Peyer's patch (tissue), 4 donors: ENCODE data around the gene GPR176. TPM values are rescaled to one million over a fixed set of nuclear protein-coding genes. Genes with fewer than 3 reads are reported as not detected.

Experiments used
- DNase-seq, 3 donors: peaks; one replicate each; pipeline ENCODE4 v3.0.0-alpha.2; 2017 to 2019
- H3K27ac ChIP-seq, 4 donors: fragments of 200-600 bp; sonication (generic); one replicate each; pipeline ENCODE4 v1.5.1; 2016 to 2019
- H3K27me3 ChIP-seq, 2 donors: fragments of 200-600 bp; sonication (generic); one replicate each; pipeline ENCODE4 v1.5.1; 2019
- H3K36me3 ChIP-seq, 3 donors: fragments of 200-600 bp; sonication (generic); one replicate each; pipeline ENCODE4 v1.5.1; 2016 to 2019
- H3K4me1 ChIP-seq, 4 donors: fragments of 200-600 bp; sonication (generic); one replicate each; pipeline ENCODE4 v1.5.1; 2016 to 2019
- H3K4me3 ChIP-seq, 4 donors: fragments of 200-600 bp; sonication (generic); 1 replicate in 3 of 4; 2 replicates in 1 of 4; pipeline ENCODE4 v1.5.1; 2016 to 2019; ENCODE audit warnings: mild to moderate bottlenecking in 1 of 4
- H3K9me3 ChIP-seq, 4 donors: fragments of 200-600 bp; sonication (generic); one replicate each; pipeline ENCODE4 v1.5.1; 2016 to 2019; ENCODE audit warnings: mild to moderate bottlenecking in 1 of 4
- CTCF ChIP-seq, 6 experiments: fragments of 450-650 bp in 4 of 6; fragments of 200-600 bp in 2 of 6; sonication (generic) in 1 of 6; IDR thresholded peaks; one replicate each; pipeline ENCODE4 v1.5.1; 2017 to 2019; ENCODE audit warnings: antibody characterized with exemption in 6 of 6, mild to moderate bottlenecking in 3 of 6, moderate library complexity in 1 of 6
- POLR2A ChIP-seq, 2 donors: fragments of 450-650 bp; IDR thresholded peaks; one replicate each; pipeline ENCODE4 v1.5.1; 2017; ENCODE audit warnings: antibody characterized with exemption in 2 of 2, mild to moderate bottlenecking in 2 of 2, moderate library complexity in 2 of 2
- small RNA-seq, 2 donors: library from RNA; depleted of rRNA; stranded (forward); fragments of <200 nt; gene quantifications; one replicate each; pipeline ENCODE3, GENCODE V24; 2016
- total RNA-seq, 4 donors: library from RNA; depleted of rRNA; stranded (reverse); fragments of >200 nt; gene quantifications; one replicate each; pipeline ENCODE4 v1.1.0, GENCODE V29; 2016

GPR176 gene
- total RNA-seq, 4 donors from 2014 or later: 0.88 to 4.3 (median 3.1) TPM

- H3K36me3 ChIP-seq: no peaks in the 10 kb centered on the region
- TF ChIP-seq CTCF (IDR thresholded peaks at IDR 0.05) (no peak), POLR2A (IDR thresholded peaks at IDR 0.05) (no peak)
These were observed 167.8 kb downstream of the GPR176 start for GRCh38 chr15:39752246-39752645.

More at GRCh38 chr15:39752246-39752645, 167.8 kb downstream of the GPR176 start:
- Histone ChIP-seq H3K4me1 (peaks cover 0 to 3% (median 0%) of the 10 kb centered on the region in 4 donors), H3K9me3 (no peaks in the 10 kb centered on the region), H3K27ac (no peak overlapping the region), H3K27me3 (no peaks in the 10 kb centered on the region), H3K4me3 (no peak overlapping the region)
- DNase-seq: no peak

Small RNA genes lying within 50 kb of the gene (small RNA-seq; reads per million reads assigned to genes)
- 0 reads per million in 2 donors for gene RF00019

Other genes with a start within 250 kb of the GPR176 start
- not detected for gene FSIP1, start 137.4 kb downstream of the GPR176 start, total RNA-seq
- gene EIF2AK4, start 13.8 kb upstream of the GPR176 start, total RNA-seq: 10 to 100 TPM; 17.6 to 34.7 (median 22.4) TPM
- 100 to 1,000 TPM; 105 to 163 (median 146) TPM for gene SRP14, start 118.9 kb upstream of the GPR176 start, total RNA-seq
- gene BMF, start 188.6 kb upstream of the GPR176 start, total RNA-seq: 10 to 100 TPM; 13.5 to 98.2 (median 26.1) TPM
- 100 to 1,000 TPM in 1 of 4 donors, 10 to 100 TPM in 3; 10.6 to 120 (median 13.3) TPM for gene BUB1B, start 240.8 kb upstream of the GPR176 start, total RNA-seq